Activated gamma-delta T cell treated with Interleukin-2 at 50 U/mL for 16 hours (primary cell): Measurements from ENCODE around the gene MC4R.

ENCODE experiments used
- DNase-seq: peaks from one replicate; pipeline ENCODE4 v3.0.0-alpha.2; 2020

Gene MC4R

DNA sequence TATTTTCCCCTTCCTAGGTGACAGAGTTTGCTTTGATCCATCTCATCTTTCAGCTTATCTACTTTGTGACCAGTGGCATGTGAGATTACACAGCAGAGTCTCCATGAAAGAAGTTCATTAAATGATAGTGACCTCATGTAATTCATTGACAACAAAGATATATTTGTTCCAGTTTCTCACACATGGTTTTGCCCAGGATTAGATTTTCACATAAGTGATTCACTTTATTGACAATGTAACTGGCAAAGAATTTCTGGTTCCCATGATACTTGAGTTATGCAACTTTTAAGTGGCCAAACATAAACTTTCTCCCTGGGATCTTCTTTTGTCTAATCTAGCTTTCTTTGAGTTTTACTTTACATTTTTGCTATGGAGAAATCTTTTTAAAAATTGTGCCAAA lies 50.0 kb downstream of the MC4R start:
- DNase-seq = no peak
